Stimulated activated naive B cell treated with anti-CD40 and anti-IgM and Interleukin-4, amounts not matched to agents 10 μg/mL and 1 μg/mL and 100 μg/mL, for 72 hours (primary cell): ENCODE measurements around the gene ASCL5.

Source experiments
- ATAC-seq, 2 donors: fragments of 150-1000 bp; cut with Tn5 transposase; replicated peaks; 2 replicates each; pipeline ENCODE4 v1.10.0; 2021; ENCODE audit warnings: moderate library complexity in 1 of 2
- DNase-seq: peaks from one replicate; pipeline ENCODE4 v3.0.0; 2021
- H3K27ac Mint-ChIP-seq: one replicate; pipeline ENCODE4 v1.8.0; 2022; ENCODE audit warnings: mild to moderate bottlenecking, mixed read lengths
- H3K27me3 Mint-ChIP-seq, 2 donors: one replicate each; pipeline ENCODE4 v1.8.0; 2022; ENCODE audit warnings: mixed read lengths in 2 of 2
- H3K36me3 Mint-ChIP-seq, 2 donors: one replicate each; pipeline ENCODE4 v1.8.0; 2022; ENCODE audit warnings: mixed read lengths in 2 of 2, mild to moderate bottlenecking in 1 of 2
- H3K4me1 Mint-ChIP-seq, 2 donors: one replicate each; pipeline ENCODE4 v1.8.0; 2022; ENCODE audit warnings: mixed read lengths in 2 of 2, mild to moderate bottlenecking in 1 of 2
- H3K4me3 Mint-ChIP-seq, 2 donors: one replicate each; pipeline ENCODE4 v1.8.0; 2022; ENCODE audit warnings: mild to moderate bottlenecking in 2 of 2, mixed read lengths in 2 of 2, moderate library complexity in 1 of 2
- H3K9me3 Mint-ChIP-seq, 2 donors: one replicate each; pipeline ENCODE4 v1.8.0; 2022; ENCODE audit warnings: mixed read lengths in 2 of 2, mild to moderate bottlenecking in 1 of 2

ASCL5 gene

DNA sequence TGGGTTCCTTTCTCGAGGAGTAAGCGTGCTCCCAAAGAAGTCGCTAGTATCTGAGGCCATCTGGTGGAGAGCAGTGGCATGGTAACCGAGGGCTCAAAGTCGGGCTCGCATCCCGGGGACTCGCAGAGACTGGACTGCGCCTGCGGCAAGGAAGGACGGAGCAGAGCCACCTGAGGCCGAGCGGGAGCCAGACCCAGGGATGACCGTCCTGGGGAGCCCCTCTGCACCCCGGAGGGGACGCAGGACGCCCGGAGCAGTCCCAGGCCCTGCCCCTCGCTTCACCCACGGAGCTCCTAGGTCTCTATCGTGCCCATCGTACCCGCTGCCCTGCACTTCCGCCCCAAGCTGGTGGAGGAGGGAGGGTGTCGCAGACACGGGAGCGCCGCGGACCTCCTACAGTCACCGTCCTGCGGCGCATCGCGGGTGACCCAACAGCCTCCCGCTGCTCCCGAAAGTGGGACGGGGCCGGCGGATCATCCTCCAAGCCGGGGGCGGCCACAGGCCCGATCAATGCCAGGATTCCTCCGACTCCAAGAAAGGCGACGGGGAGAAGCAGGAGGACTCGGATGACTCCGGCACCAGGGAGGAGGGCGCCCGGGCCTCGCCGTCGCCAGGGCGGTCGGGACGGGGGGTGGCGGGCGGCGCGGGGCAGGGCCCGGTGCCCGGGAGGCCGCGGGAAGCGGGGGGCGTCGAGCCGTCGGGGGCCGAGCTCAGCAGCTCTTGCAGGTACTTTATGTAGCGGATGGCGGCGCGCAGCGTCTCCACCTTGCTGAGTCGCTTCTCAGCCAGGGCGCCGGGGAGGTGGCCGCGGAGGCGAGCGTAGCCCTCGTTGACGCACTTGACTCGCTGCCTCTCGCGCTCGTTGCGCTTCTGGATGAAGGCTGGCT lies 12.5 kb downstream of the ASCL5 start:
- H3K9me3 Mint-ChIP-seq, result no peaks in the 10 kb centered on the region
- DNase-seq (peak; percentile 68), ATAC-seq (peak; percentile 91 to 92)
- H3K27me3 Mint-ChIP-seq, result peaks cover 32 to 48% of the 10 kb centered on the region in 2 donors
- peak overlapping the region; percentile 88 for H3K4me3 Mint-ChIP-seq
- H3K4me1 Mint-ChIP-seq, result peaks cover 3 to 11% of the 10 kb centered on the region in 2 donors
- peak overlapping the region; percentile 89 for H3K27ac Mint-ChIP-seq
- H3K36me3 Mint-ChIP-seq, result no peaks in the 10 kb centered on the region

DNA sequence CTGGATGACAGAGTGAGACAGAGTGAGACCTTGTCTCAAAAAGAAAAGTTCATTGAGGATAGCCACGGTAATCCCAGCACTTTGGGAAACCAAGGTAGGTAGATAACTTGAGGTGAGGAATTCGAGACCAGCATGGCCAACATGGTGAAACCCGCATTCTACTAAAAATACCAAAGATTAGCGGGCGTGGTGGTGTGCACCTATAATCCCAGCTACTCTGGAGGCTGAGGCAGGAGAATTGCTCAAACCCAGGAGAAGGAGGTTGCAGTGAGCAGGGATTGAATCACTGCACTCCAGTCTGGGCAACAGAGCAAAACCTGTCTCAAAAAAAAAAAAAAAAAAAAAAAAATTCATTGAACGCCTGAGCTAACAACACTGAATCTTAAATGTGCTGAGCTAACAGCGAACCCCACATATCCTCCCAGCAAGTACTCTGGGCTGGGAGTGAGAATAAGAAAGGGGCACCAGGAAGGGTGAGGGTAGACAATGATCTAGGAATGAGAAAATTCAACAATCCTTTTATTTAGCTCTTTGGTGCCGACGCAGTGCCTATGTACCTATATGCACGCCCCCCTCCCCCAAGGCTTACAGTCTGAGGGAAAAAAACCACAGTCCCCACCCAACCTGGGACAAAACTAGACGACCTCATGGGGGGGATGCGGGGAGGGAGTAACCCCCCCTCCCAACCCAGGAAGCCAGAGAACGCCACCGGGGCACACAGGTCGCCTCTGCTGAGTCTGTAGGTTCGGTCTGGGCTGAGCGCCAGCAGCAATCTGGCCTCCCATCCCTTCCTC lies 13.3 kb downstream of the ASCL5 start:
- peak overlapping the region; percentile 88 for H3K4me3 Mint-ChIP-seq
- H3K36me3 Mint-ChIP-seq, result no peaks in the 10 kb centered on the region
- peaks cover 3 to 11% of the 10 kb centered on the region in 2 donors for H3K4me1 Mint-ChIP-seq
- ATAC-seq (no peak), DNase-seq (no peak)
- no peak overlapping the region for H3K27ac Mint-ChIP-seq
- no peaks in the 10 kb centered on the region for H3K9me3 Mint-ChIP-seq
- peaks cover 32 to 48% of the 10 kb centered on the region in 2 donors for H3K27me3 Mint-ChIP-seq

DNA sequence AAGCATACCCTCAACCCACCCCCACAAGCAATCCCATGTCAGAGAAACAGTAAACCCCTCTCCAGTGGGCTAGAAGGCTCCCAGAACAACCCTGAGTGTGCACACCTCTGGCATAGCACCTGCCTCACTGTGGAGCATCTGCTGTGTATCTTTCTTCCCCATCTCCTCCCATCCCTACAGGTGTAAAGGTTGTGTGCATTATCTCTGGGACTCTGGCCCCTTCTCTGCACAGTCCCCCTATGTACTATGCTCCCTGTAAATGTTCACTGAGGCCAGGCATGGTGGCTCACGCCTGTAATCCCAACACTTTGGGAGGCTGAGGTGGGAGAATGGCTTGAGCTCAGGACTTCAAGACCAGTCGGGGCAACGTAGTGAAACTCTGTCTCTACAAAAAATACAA lies 14.1 kb downstream of the ASCL5 start:
- ATAC-seq, result no peak
- DNase-seq, result no peak
- Mint-ChIP-seq H3K9me3 (no peaks in the 10 kb centered on the region), H3K4me1 (peaks cover 3 to 11% of the 10 kb centered on the region in 2 donors), H3K27me3 (peaks cover 32 to 48% of the 10 kb centered on the region in 2 donors), H3K36me3 (no peaks in the 10 kb centered on the region), H3K27ac (no peak overlapping the region), H3K4me3 (no peak overlapping the region)

- no peak for DNase-seq
- no peak within 1 kb of the TSS for H3K27ac Mint-ChIP-seq
These were observed 14.7 kb downstream of the ASCL5 start, which contains the start of gene CACNA1S for GRCh38 chr1:201112173-201112731. Gene CACNA1S, minus strand, starts transcription at chr1:201112426. Its CDS starts 87 bp downstream, at chr1:201112339.

GRCh38 chr1:201111672-201112071 lies 15.3 kb downstream of the ASCL5 start:
- no peak overlapping the region for H3K4me3 Mint-ChIP-seq
- ATAC-seq (no peak), DNase-seq (no peak)
- H3K27me3 Mint-ChIP-seq, result peaks cover 28 to 46% of the 10 kb centered on the region in 2 donors
- H3K27ac Mint-ChIP-seq, result no peak overlapping the region
- H3K4me1 Mint-ChIP-seq, result peaks cover 3 to 11% of the 10 kb centered on the region in 2 donors
- no peaks in the 10 kb centered on the region for H3K9me3 Mint-ChIP-seq
- H3K36me3 Mint-ChIP-seq, result no peaks in the 10 kb centered on the region

More at GRCh38 chr1:201112173-201112731, 14.7 kb downstream of the ASCL5 start, which contains the start of gene CACNA1S:
- Mint-ChIP-seq H3K9me3 (no peaks in the 10 kb centered on the region), H3K36me3 (no peaks in the 10 kb centered on the region), H3K4me1 (peaks cover 3 to 11% of the 10 kb centered on the region in 2 donors), H3K27me3 (peaks cover 28 to 48% of the 10 kb centered on the region in 2 donors), H3K4me3 (no peak within 1 kb of the TSS)
- no peak for ATAC-seq

- Mint-ChIP-seq H3K4me3 (no peak overlapping the region), H3K4me1 (peaks cover 3 to 11% of the 10 kb centered on the region in 2 donors)
These were observed 15.8 kb downstream of the ASCL5 start for GRCh38 chr1:201111156-201111555.

DNA sequence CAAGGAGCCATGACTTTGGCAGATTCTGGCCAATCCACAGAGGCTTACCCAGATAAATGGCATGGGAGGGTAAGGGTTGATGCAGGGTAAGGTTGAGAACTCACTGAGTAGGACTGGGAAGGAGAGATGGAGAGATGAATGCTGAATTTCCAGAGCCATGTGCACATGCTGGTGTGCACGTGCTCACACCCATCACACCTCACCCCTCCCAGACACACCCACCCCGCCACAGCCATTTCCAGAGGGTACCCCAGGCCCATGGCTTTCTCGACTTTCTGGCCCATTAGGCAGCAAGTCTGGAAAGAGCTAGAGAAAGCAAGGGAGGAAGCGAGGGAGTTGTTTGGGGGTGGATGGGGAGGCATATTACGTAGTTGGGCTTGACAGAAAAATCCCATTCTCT lies 16.4 kb downstream of the ASCL5 start:
- Mint-ChIP-seq H3K27ac (no peak overlapping the region), H3K9me3 (no peaks in the 10 kb centered on the region), H3K36me3 (no peaks in the 10 kb centered on the region), H3K4me1 (peaks cover 3 to 11% of the 10 kb centered on the region in 2 donors), H3K4me3 (no peak overlapping the region), H3K27me3 (peaks cover 20 to 36% of the 10 kb centered on the region in 2 donors)
- DNase-seq (no peak), ATAC-seq (no peak)

More at GRCh38 chr1:201111156-201111555, 15.8 kb downstream of the ASCL5 start:
- DNase-seq (no peak), ATAC-seq (no peak)
- no peaks in the 10 kb centered on the region for H3K36me3 Mint-ChIP-seq
- no peak overlapping the region for H3K27ac Mint-ChIP-seq
- H3K27me3 Mint-ChIP-seq, result peaks cover 23 to 41% of the 10 kb centered on the region in 2 donors
- no peaks in the 10 kb centered on the region for H3K9me3 Mint-ChIP-seq

GRCh38 chr1:201110138-201110537 lies 16.8 kb downstream of the ASCL5 start:
- no peak overlapping the region for H3K4me3 Mint-ChIP-seq
- no peaks in the 10 kb centered on the region for H3K9me3 Mint-ChIP-seq
- no peaks in the 10 kb centered on the region for H3K36me3 Mint-ChIP-seq
- ATAC-seq (no peak), DNase-seq (no peak)
- H3K27me3 Mint-ChIP-seq, result peaks cover 19 to 32% of the 10 kb centered on the region in 2 donors
- H3K27ac Mint-ChIP-seq, result no peak overlapping the region
- H3K4me1 Mint-ChIP-seq, result peaks cover 3 to 11% of the 10 kb centered on the region in 2 donors

GRCh38 chr1:201109651-201110050 lies 17.3 kb downstream of the ASCL5 start:
- H3K9me3 Mint-ChIP-seq, result no peaks in the 10 kb centered on the region
- H3K4me3 Mint-ChIP-seq, result no peak overlapping the region
- peaks cover 15 to 27% of the 10 kb centered on the region in 2 donors for H3K27me3 Mint-ChIP-seq
- ATAC-seq, result no peak
- DNase-seq, result no peak
- peaks cover 3 to 8% of the 10 kb centered on the region in 2 donors for H3K4me1 Mint-ChIP-seq
- H3K27ac Mint-ChIP-seq, result no peak overlapping the region
- H3K36me3 Mint-ChIP-seq, result no peaks in the 10 kb centered on the region

- no peak overlapping the region for H3K27ac Mint-ChIP-seq
- DNase-seq, result peak; percentile 13
- H3K9me3 Mint-ChIP-seq, result no peaks in the 10 kb centered on the region
- peak; percentile 72 to 90 for ATAC-seq
- H3K4me3 Mint-ChIP-seq, result no peak overlapping the region
- no peaks in the 10 kb centered on the region for H3K4me1 Mint-ChIP-seq
- H3K27me3 Mint-ChIP-seq, result peaks cover 12 to 19% of the 10 kb centered on the region in 2 donors
- no peaks in the 10 kb centered on the region for H3K36me3 Mint-ChIP-seq
These were observed 18.4 kb downstream of the ASCL5 start for GRCh38 chr1:201108614-201109013.

- Mint-ChIP-seq H3K27ac (peak overlapping the region; percentile 53), H3K4me3 (no peak overlapping the region), H3K36me3 (no peaks in the 10 kb centered on the region), H3K9me3 (no peaks in the 10 kb centered on the region), H3K4me1 (no peaks in the 10 kb centered on the region), H3K27me3 (no peaks in the 10 kb centered on the region)
- ATAC-seq (no peak), DNase-seq (no peak)
These were observed 21.3 kb downstream of the ASCL5 start for GRCh38 chr1:201105688-201106087.

DNA sequence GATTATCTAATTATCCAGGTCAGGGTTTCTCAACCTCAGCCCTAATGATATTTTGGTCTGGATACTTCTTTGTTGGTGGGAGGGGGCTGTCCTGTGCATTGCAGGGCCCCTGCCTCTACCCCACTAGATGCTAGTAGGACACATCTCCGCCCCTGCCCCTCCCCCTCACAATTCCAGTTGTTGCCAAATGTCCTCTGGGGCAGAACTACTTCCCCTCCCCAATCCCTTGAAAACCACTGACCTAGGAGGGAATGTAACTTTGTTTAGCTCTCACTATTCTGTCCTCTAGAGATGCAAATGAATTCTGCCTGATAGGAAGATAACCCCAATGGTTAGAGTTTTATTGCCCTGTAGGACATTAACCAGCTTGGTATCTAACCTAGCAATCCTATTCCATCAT lies 22.8 kb downstream of the ASCL5 start:
- Mint-ChIP-seq H3K27me3 (no peaks in the 10 kb centered on the region), H3K27ac (no peak overlapping the region), H3K4me3 (no peak overlapping the region), H3K9me3 (no peaks in the 10 kb centered on the region), H3K4me1 (no peaks in the 10 kb centered on the region), H3K36me3 (no peaks in the 10 kb centered on the region)
- DNase-seq (no peak), ATAC-seq (no peak)

DNA sequence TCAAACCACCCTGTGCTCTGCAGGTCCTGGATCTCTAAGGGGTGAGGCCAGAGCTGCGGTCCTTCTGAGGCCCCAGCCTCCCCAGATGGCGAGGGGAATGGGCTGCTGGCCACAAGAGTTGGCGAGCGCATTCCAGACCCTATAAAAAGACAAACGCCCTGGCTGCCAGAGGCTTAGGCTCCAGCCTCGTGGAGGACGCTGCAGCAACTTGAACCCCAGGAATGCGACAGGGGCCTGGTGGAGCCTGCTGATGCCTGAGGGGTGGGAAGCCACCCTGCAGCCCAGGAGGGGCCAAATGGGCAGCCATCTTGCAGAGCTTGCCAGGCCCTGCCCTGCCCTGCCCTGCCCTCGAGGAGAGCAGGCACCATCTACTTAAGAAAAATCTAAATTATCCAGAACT lies 23.3 kb downstream of the ASCL5 start:
- no peaks in the 10 kb centered on the region for H3K36me3 Mint-ChIP-seq
- H3K27me3 Mint-ChIP-seq, result no peaks in the 10 kb centered on the region
- no peak for DNase-seq
- no peaks in the 10 kb centered on the region for H3K9me3 Mint-ChIP-seq
- no peaks in the 10 kb centered on the region for H3K4me1 Mint-ChIP-seq
- ATAC-seq, result no peak
- no peak overlapping the region for H3K4me3 Mint-ChIP-seq
- H3K27ac Mint-ChIP-seq, result no peak overlapping the region
